ENCODE measurements around the gene SBK3.

DNA sequence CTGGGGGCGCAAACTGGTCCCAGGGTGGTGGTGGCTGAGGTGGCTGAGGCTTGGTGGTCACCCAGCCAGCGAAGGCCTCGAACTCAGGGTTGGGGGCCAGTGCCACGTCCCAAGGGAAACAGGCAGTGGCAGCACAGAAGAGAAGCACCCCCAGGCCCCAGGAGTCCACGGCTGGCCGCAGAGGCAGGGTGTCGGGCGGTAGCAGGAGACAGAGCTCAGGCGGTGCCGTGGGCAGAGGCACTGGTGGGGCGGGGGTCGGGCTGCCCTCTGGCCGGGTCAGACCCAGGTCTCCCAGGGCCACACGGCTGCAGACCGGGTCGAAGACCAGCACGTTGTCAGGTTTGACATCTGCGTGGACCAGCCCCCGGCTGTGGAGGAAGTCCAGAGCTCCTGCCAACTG is 4.3 kb downstream of the SBK3 start:
- TF ChIP-seq POLR2A (IDR thresholded peaks at IDR 0.05; ENCODE audit: low read depth, low read length) (no peak), POLR2AphosphoS5 (IDR thresholded peaks at IDR 0.05; ENCODE audit: low read depth, low read length) (no peak), TAF1 (IDR thresholded peaks at IDR 0.05; ENCODE audit: low read depth, low read length) (no peak)

Measured in GM12891 (cell line).